Fibroblast of the aortic adventitia (primary cell): Measurements from ENCODE around the gene STKLD1. TPM values are rescaled to one million over a fixed set of nuclear protein-coding genes. Genes with fewer than 3 reads are reported as not detected.

ENCODE experiments used
- DNase-seq: peaks from one replicate; pipeline ENCODE4 v3.0.0-alpha.2; 2010; ENCODE audit warnings: low read depth
- H3K4me3 ChIP-seq: 2 replicates; pipeline ENCODE4 v1.5.1; 2011; ENCODE audit warnings: low read depth, mild to moderate bottlenecking, control low read depth, low read length, moderate library complexity
- total RNA-seq: library from RNA; depleted of rRNA; stranded (reverse); fragments of >200 nt; gene quantifications from 2 replicates; pipeline ENCODE4 v1.2.3, GENCODE V29; 2012; ENCODE audit warnings: low replicate concordance
- TF ChIP-seq, protein P1 (sequence below): IDR thresholded peaks from 2 replicates; pipeline ENCODE4 v1.5.1; 2011; ENCODE audit warnings: mild to moderate bottlenecking, low read length, control low read depth, inconsistent platforms; ENCODE audit not compliant: insufficient read depth

STKLD1 gene
- total RNA-seq, 1 donor, result 1.3 TPM

DNA sequence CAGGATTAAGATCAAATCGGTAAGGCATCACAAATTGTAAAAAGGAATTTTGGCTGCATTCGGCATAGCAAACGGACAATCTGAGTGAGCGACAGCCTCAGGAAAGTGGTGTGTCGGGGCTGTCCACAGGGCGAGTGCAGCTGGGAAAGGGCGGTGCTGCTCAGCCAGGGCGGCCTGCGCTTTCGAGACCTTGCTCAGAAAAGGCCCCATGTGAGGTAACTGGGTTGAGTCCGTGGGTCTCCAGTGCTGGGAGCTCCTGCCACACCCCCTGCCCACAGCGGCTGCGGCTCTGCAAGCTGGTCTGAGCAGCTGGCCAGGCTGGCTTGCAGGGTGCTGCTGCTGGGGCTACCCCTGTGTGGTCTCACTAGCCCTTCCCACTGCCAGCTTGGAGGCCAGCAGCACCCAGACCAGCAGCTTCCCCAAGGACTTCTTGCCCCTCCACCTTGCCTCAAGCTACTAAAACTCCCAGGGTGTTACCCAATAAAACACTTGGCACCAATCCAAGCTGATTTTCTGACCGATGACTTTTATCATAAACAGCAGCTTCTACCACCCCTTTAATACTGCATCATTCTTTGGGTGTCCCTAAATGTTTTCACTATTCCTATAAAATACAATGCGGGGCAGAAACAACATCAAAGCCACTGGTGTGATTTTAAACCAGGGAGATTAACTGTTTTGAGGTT lies 13.7 kb upstream of the STKLD1 start:
- TF ChIP-seq, protein P1, sequence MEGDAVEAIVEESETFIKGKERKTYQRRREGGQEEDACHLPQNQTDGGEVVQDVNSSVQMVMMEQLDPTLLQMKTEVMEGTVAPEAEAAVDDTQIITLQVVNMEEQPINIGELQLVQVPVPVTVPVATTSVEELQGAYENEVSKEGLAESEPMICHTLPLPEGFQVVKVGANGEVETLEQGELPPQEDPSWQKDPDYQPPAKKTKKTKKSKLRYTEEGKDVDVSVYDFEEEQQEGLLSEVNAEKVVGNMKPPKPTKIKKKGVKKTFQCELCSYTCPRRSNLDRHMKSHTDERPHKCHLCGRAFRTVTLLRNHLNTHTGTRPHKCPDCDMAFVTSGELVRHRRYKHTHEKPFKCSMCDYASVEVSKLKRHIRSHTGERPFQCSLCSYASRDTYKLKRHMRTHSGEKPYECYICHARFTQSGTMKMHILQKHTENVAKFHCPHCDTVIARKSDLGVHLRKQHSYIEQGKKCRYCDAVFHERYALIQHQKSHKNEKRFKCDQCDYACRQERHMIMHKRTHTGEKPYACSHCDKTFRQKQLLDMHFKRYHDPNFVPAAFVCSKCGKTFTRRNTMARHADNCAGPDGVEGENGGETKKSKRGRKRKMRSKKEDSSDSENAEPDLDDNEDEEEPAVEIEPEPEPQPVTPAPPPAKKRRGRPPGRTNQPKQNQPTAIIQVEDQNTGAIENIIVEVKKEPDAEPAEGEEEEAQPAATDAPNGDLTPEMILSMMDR, result no peak

DNA sequence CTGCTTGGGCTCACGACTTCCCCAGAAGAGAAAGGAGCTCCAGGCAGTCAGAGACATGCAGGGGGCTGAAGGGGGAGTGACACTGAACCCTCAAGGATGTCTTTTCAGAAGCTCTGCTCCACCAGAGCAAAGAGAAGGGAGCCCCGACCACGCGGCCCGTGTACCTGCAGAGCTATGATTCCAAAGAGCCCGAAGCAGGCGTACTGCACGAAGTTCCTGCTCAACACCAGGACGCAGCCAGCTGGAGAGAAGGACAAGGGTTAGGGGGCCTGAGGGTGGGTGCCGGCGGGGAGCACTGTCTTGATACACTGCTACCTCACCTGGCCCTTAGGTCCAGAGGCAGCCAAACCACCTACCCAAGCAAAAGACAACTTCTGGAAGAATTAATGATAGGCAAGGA lies 9.7 kb upstream of the STKLD1 start:
- DNase-seq, result no peak
- H3K4me3 ChIP-seq, result no peak overlapping the region
- TF ChIP-seq, protein P1, result no peak

More for the DNA sequence above, 13.7 kb upstream of the STKLD1 start:
- no peak overlapping the region for H3K4me3 ChIP-seq
- DNase-seq, result peak; percentile 30

DNA sequence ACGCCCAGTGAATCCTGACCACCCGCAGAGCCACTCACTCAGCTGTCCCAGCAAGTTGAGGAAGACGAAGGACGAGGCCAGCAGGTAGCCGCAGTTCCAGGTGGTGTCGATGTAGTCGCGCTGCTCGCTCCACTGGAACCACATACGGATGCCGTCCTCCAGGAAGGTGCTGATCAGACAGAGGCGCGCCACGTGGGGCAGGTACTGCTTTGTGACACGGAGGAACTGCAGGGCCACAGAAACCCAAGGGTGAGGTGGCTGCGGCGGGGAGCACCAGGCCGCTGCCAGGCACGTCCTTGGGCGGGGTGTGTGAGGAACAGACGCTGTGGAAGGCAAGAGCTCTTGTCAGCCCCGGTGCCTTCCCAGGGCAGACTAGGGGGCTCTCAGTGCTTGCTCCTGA lies 8.9 kb upstream of the STKLD1 start:
- TF ChIP-seq, protein P1, result no peak
- H3K4me3 ChIP-seq, result no peak overlapping the region
- no peak for DNase-seq

DNA sequence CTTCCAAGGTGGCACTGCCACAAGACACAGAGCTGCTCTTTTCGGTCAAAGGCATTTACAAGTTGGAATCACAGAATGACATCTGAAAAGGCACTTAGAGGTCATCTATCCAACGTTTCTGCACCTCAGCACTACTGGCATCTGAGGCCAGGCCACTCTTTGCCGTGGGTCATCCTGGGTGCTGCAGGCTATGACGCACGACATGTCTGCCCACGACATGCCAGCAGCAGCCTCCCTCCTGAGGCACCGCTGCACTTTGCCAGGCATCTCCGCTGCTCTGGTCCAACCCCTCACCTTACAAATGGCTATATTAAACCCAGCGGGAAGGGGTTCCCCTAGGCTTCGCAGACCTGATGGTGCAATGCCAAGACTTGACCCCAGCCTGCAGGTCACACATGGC lies 8.4 kb upstream of the STKLD1 start:
- TF ChIP-seq, protein P1, result no peak
- no peak overlapping the region for H3K4me3 ChIP-seq
- DNase-seq, result no peak

DNA sequence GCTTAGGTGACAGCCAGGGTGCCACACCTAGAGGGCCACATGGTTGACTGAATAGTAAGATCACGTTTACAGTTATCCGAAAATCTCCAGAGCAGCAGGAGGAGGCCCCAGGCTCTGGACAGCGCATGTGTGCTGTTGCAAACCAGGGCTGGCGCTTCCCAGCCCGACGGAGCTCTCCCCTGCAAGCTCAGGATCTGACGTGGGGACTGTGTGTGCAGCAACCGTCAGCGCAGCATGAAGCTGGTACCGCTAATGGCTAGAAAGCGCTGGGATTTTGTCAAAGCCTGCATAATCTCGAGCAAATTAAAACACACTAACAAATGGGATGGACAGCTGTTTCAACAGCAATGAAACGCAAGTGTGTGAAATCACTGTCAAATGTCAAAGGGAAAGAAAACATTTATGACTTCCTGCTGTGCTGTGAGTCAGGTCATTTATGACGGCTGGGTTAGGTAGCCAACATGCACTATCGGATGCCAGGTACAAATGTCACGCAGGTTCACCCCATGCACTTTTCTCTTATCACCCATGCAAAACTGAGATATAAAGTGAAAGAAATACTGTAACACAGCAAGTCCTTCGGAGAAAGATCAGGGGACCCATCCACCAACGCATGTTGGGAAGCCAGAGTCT lies 7.8 kb upstream of the STKLD1 start:
- peak; percentile 18 for DNase-seq
- TF ChIP-seq, protein P1, result no peak
- no peak overlapping the region for H3K4me3 ChIP-seq

DNA sequence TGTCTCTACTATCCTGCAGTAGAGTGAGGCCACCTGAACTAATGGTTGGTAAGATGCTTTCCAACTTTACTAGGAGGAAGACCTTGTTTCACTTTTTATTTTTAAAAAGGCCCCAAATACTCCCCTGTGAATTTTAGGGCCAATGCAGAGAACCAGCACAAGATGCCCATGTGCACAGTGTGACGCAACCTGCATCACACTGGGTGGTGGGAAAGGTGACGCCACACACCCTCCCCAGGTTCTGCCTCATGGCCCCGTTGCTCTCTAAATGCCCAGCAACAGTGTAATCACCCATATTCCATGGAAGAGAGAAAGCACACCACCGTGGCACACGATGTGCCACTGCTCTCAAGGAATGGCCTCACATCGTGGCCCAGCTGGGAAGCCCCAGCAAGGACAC lies 6.7 kb upstream of the STKLD1 start:
- H3K4me3 ChIP-seq, result no peak overlapping the region
- no peak for DNase-seq
- TF ChIP-seq, protein P1, result no peak
